Panc1 (cell line): ENCODE measurements around the gene AAK1.

Source experiments
- CTCF ChIP-seq: fragments of 450-650 bp; IDR thresholded peaks from 2 replicates; pipeline ENCODE4 v1.5.1; 2017; ENCODE audit warnings: mild to moderate bottlenecking
- SIN3A ChIP-seq: IDR thresholded peaks from 2 replicates; pipeline ENCODE4 v1.6.1; 2012; ENCODE audit warnings: low read depth, mild to moderate bottlenecking, low read length, moderate library complexity, borderline replicate concordance; ENCODE audit not compliant: insufficient read depth
- TCF7L2 ChIP-seq: IDR thresholded peaks from 2 replicates; pipeline ENCODE4 v1.6.1; 2011; ENCODE audit warnings: mild to moderate bottlenecking, low read depth, low read length, inconsistent platforms

- TF ChIP-seq SIN3A (no peak), CTCF (no peak), TCF7L2 (no peak)
Measured at GRCh38 chr2:69456154-69456553, 187.4 kb downstream of the AAK1 start.
